GM18909 (cell line): ENCODE data around the gene AFF2.

Experiments
- ATAC-seq: cut with Tn5 transposase; IDR thresholded peaks from one replicate; pipeline ENCODE4 v1.9.1; 2021; ENCODE audit warnings: mild to moderate bottlenecking; ENCODE audit not compliant: unreplicated experiment, poor library complexity

Gene AFF2

GRCh38 chrX:148700021-148700420, 199.6 kb downstream of the AFF2 start:
- ATAC-seq, result no peak

- ATAC-seq, result no peak
Observed at GRCh38 chrX:148713981-148714380, 213.6 kb downstream of the AFF2 start.

GRCh38 chrX:148715361-148715760, 214.9 kb downstream of the AFF2 start:
- ATAC-seq, result no peak

- ATAC-seq, result no peak
Observed at GRCh38 chrX:148722966-148723365, 222.5 kb downstream of the AFF2 start.

GRCh38 chrX:148723551-148723950, 223.1 kb downstream of the AFF2 start:
- ATAC-seq, result no peak

GRCh38 chrX:148728901-148729300, 228.5 kb downstream of the AFF2 start:
- no peak for ATAC-seq

- no peak for ATAC-seq
Observed at GRCh38 chrX:148732743-148733142, 232.3 kb downstream of the AFF2 start.

GRCh38 chrX:148741441-148741840, 241.0 kb downstream of the AFF2 start:
- no peak for ATAC-seq

- ATAC-seq, result no peak
Observed at GRCh38 chrX:148755111-148755510, 254.7 kb downstream of the AFF2 start.

- no peak for ATAC-seq
Observed at GRCh38 chrX:148763896-148764295, 263.5 kb downstream of the AFF2 start.

- no peak for ATAC-seq
Observed at GRCh38 chrX:148768296-148768695, 267.9 kb downstream of the AFF2 start.

GRCh38 chrX:148771440-148771839, 271.0 kb downstream of the AFF2 start:
- ATAC-seq, result no peak

- no peak for ATAC-seq
Observed at GRCh38 chrX:148774276-148774675, 273.9 kb downstream of the AFF2 start.

GRCh38 chrX:148784137-148784536, 283.7 kb downstream of the AFF2 start:
- no peak for ATAC-seq

- ATAC-seq, result no peak
Observed at GRCh38 chrX:148784856-148785255, 284.4 kb downstream of the AFF2 start.

- ATAC-seq, result no peak
Observed at GRCh38 chrX:148785256-148785655, 284.8 kb downstream of the AFF2 start.

GRCh38 chrX:148788449-148788848, 288.0 kb downstream of the AFF2 start:
- no peak for ATAC-seq

- no peak for ATAC-seq
Observed at GRCh38 chrX:148794350-148794749, 293.9 kb downstream of the AFF2 start.

- no peak for ATAC-seq
Observed at GRCh38 chrX:148804579-148805355, 304.4 kb downstream of the AFF2 start.

- no peak for ATAC-seq
Observed at GRCh38 chrX:148806145-148806870, 305.9 kb downstream of the AFF2 start.

- ATAC-seq, result no peak
Observed at GRCh38 chrX:148808833-148809232, 308.4 kb downstream of the AFF2 start.

- ATAC-seq, result no peak
Observed at GRCh38 chrX:148811236-148811635, 310.8 kb downstream of the AFF2 start.
